SH-SY5Y (cell line): ENCODE measurements around the gene NR1H4.

Source experiments
- GATA2 ChIP-seq: IDR thresholded peaks from 2 replicates; pipeline ENCODE4 v1.6.1; 2011; ENCODE audit warnings: mild to moderate bottlenecking, low read depth, low read length
- GATA3 ChIP-seq: IDR thresholded peaks from 2 replicates; pipeline ENCODE4 v1.6.1; 2011; ENCODE audit warnings: low read depth, mild to moderate bottlenecking, low read length, moderate library complexity

GRCh38 chr12:100555722-100556121 is 82.1 kb downstream of the NR1H4 start:
- TF ChIP-seq GATA2 (no peak), GATA3 (no peak)
